AG04449 (cell line): Measurements from ENCODE around the gene RAB3C.

Experiments used
- CTCF ChIA-PET: fragments of 350-600 bp; formaldehyde crosslinking; extraction: SDS; loops from one replicate; lab custom pipeline; 2021; ENCODE audit warnings: antibody characterized with exemption; lab: Yijun Ruan, JAX
- POLR2A ChIA-PET: fragments of 400-600, 350-600 bp; formaldehyde crosslinking; extraction: SDS; loops from one replicate; lab custom pipeline; 2020; ENCODE audit warnings: antibody characterized with exemption, inconsistent platforms; lab: Yijun Ruan, JAX
- DNase-seq: peaks from one replicate; pipeline ENCODE4 v3.0.0-alpha.2; 2010; ENCODE audit warnings: low read depth, low spot score
- H3K4me3 ChIP-seq: 2 replicates; pipeline ENCODE4 v1.5.1; 2011; ENCODE audit warnings: low read depth, mild to moderate bottlenecking, control low read depth, low read length
- CTCF ChIP-seq: IDR thresholded peaks from one replicate; pipeline ENCODE4 v1.5.1; 2011; ENCODE audit warnings: mild to moderate bottlenecking, moderate library complexity, low read length, control low read depth, inconsistent platforms; ENCODE audit not compliant: insufficient read depth; ENCODE audit errors: missing control alignments

The RAB3C gene

GRCh38 chr5:58717303-58718007 lies 134.6 kb downstream of the RAB3C start:
- DNase-seq, result no peak
- no peak for TF ChIP-seq CTCF

DNA sequence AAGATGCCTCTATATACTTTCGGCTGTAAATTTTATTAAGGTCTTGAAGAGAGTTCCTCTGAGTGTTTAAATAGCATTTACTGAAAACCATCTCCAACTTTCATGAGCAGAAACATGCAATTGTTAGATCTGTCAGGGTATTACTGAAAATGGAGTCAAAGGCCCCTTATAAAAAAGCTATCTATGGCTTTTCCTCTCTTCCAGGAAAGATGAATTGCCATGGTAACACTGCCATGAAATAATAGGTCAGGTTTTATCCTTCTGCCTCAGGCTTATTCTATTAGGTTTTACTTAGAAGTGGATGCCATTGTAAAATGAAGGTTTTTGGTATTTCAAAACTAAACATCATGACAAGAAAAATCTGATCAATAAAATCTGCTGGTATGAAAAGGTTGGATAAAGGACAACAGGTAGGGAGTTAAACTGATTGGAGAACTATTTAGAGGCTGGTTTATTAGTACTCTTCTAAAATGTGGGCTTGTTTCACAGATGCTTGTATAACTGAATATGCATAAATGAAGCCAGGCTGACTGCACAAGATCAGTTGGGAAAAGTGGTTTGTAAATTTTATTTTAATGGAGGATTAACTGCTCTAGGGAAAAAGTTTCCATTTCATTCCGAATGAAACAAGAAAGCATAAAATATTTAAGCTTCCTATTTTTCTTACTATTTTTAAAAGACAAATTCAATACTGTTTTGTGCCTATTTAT lies 135.5 kb downstream of the RAB3C start:
- POLR2A ChIA-PET, result no interaction called here

More at GRCh38 chr5:58717303-58718007, 134.6 kb downstream of the RAB3C start:
- ChIA-PET POLR2A (no interaction called here), CTCF (no interaction called here)
- H3K4me3 ChIP-seq, result no peak overlapping the region

DNA sequence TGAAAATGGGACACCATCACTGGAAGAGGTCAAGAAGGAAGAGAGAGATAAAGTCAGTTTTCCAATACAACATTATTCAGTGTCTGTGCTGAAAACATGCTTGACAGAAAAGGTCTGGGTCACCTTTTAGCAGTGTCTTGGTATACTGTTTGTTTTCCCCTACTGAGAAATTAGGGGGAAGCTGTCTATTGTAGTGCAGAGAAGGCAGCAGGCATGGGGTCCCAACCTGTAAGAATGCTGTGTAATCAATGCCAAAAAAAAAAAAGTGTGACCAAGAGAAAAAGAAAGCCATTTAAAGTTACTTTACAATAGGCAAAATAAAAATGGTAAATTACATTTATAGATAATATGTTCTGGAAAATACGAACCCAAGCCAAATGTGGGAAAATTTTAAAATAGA lies 139.3 kb downstream of the RAB3C start:
- ChIA-PET POLR2A (no interaction called here), CTCF (no interaction called here)
- no peak overlapping the region for H3K4me3 ChIP-seq
- no peak for DNase-seq
- TF ChIP-seq CTCF, result no peak

More for the DNA sequence above, 135.5 kb downstream of the RAB3C start:
- CTCF ChIA-PET, result no interaction called here
- no peak for TF ChIP-seq CTCF
- no peak for DNase-seq
- H3K4me3 ChIP-seq, result no peak overlapping the region

- ChIA-PET POLR2A (no interaction called here), CTCF (no interaction called here)
- no peak for DNase-seq
- no peak for TF ChIP-seq CTCF
- H3K4me3 ChIP-seq, result no peak overlapping the region
Observed at GRCh38 chr5:58724992-58725391, 142.1 kb downstream of the RAB3C start.

- no peak overlapping the region for H3K4me3 ChIP-seq
- no peak for TF ChIP-seq CTCF
- ChIA-PET POLR2A (no interaction called here), CTCF (no interaction called here)
- no peak for DNase-seq
Observed at GRCh38 chr5:58731641-58732040, 148.8 kb downstream of the RAB3C start.

DNA sequence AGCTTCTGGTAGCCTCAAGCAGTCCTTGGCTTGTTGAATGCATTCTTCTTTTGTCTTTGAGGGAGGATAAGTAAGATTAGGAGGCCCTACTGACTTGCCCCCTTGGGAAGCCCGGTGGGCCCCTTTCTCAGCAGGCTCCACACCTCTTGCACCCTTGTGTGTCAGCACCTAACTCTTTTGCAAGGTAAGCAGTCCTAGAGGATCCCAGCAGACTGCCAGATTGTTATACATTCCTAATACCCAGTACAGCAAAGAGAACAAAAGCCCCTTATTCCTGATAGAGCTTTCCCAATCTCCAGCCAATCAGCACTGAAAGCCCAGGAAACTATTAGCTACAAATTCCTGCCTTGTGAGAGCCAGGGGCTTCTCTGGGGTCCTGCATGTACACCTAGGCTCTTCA lies 152.8 kb downstream of the RAB3C start:
- no peak for DNase-seq
- POLR2A ChIA-PET, result no interaction called here
- CTCF ChIA-PET, result no interaction called here
- TF ChIP-seq CTCF, result no peak
- H3K4me3 ChIP-seq, result no peak overlapping the region
